ENCODE measurements around the gene NSDHL.
A peak's percentile ranks its signal among the peaks of the same experiment; 100 is the strongest.
"Not testable (repeated sequence)": the region's sequence is repeated elsewhere in the genome, so short reads cannot be mapped to it uniquely, and the experiment has no call there.

The NSDHL gene

GRCh38 chrX:152830312-152831305 lies at the start of gene NSDHL, which contains the start of gene CETN2:
Gene NSDHL, plus strand, starts transcription at chrX:152831063. Its CDS starts 15,262 bp downstream, at chrX:152846325.
Gene CETN2, minus strand, starts transcription at chrX:152830757. Its CDS starts 47 bp downstream, at chrX:152830710.
- peak; percentile 83 for DNase-seq

DNA sequence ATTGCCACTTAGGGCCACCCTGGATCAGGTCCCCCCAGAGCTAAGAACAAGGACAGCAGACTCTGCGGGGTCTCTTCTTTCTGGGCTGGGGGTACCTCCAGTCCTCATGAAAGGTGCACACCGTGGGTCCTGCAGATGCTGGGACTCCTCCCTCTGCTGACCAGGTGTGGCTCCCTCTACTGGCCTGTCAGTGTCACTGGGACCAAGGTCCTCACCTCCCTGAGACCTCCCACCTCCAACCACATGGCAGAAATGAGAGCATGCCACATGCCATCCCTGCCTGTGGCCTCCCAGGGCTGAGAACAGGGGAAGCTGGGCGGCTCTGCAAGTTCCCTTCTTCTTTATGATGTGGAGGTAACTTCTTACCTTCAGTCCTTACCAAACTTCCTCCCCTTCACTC lies 43.8 kb upstream of the NSDHL start:
- DNase-seq = not testable (repeated sequence)

GRCh38 chrX:152798945-152799344 lies 31.9 kb upstream of the NSDHL start:
- no peak for DNase-seq

GRCh38 chrX:152806035-152806434 lies 24.8 kb upstream of the NSDHL start:
- DNase-seq = no peak

- no peak for DNase-seq
Observed at GRCh38 chrX:152810403-152810802, 20.5 kb upstream of the NSDHL start.

DNA sequence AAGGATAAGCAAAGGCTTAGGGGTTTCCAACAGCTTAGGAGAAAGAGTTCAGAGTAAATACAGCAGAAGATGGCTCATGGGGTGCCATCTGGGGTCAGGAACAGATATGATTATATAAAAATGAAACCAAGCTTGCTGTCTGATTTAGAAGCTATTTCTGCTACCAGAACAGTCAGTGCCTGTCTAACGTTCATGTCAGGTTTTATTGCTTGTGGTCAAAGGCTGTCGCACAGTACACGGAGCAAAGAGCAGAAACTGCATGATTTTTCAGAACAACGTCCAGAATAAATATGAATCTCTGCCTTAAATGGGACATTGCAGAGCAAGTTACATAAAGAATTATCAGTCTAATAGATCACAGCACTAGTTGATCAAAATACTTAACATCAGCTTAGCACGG lies 17.7 kb upstream of the NSDHL start:
- DNase-seq = no peak

GRCh38 chrX:152814048-152814447 lies 16.8 kb upstream of the NSDHL start:
- DNase-seq = no peak

- no peak for DNase-seq
Observed at GRCh38 chrX:152817078-152817764, 13.6 kb upstream of the NSDHL start.

- DNase-seq = no peak
Observed at GRCh38 chrX:152818356-152818755, 12.5 kb upstream of the NSDHL start.

- no peak for DNase-seq
Observed at GRCh38 chrX:152819266-152819665, 11.6 kb upstream of the NSDHL start.

- no peak for DNase-seq
Observed at GRCh38 chrX:152819732-152820131, 11.1 kb upstream of the NSDHL start.

- DNase-seq = no peak
Observed at GRCh38 chrX:152821145-152821765, 9.6 kb upstream of the NSDHL start.

GRCh38 chrX:152822383-152823086 lies 8.3 kb upstream of the NSDHL start:
- no peak for DNase-seq

- DNase-seq = no peak
Observed at GRCh38 chrX:152823657-152824056, 7.2 kb upstream of the NSDHL start.

DNA sequence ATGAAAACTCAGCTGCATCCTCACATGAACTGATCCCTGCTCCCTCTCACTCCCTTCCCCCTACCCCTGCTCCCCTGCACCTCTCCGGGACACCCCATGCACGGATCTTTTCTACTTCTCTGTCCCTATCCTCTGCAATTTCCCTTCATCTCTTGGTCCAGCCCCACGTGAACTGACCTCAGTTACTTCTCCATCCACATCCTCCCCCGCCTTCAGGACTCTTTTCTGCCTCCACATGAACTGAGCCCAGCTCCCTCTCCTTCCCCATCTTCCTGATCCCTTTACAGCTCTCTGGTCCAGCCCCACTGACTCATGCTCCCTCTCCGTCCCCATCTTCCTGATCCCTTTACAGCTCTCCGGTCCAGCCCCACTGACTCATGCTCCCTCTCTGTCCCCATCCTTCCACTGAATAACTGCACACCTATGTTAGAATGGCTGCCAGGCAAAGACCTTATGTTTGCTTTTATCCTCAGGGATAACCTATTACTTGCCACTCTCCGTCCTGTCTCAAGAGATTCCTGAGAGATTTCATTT lies 6.0 kb upstream of the NSDHL start:
- DNase-seq = no peak

- DNase-seq = no peak
Observed at GRCh38 chrX:152831391-152831790, 528 bp downstream of the NSDHL start.

GRCh38 chrX:152832520-152832919 lies 1.7 kb downstream of the NSDHL start:
- no peak for DNase-seq

- no peak for DNase-seq
Observed at GRCh38 chrX:152833378-152833777, 2.5 kb downstream of the NSDHL start.

DNA sequence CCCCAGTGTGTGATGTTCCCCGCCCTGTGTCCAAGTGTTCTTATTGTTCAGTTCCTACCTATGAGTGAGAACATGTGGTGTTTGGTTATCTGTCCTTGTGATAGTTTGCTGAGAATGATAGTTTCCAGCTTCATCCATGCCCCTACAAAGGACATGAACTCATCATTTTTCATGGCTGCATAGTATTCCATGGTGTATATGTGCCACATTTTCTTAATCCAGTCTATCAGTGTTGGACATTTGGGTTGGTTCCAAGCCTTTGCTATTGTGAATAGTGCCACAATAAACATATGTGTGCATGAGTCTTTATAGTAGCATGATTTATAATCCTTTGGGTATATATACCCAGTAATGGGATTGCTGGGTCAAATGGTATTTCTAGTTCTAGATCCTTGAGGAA lies 4.6 kb downstream of the NSDHL start:
- DNase-seq = not testable (repeated sequence)

- no peak for DNase-seq
Observed at GRCh38 chrX:152842772-152843338, 12.0 kb downstream of the NSDHL start.

- no peak for DNase-seq
Observed at GRCh38 chrX:152843852-152844251, 13.0 kb downstream of the NSDHL start.

GRCh38 chrX:152844256-152844655 lies 13.4 kb downstream of the NSDHL start:
- DNase-seq = no peak

Data from DMS79 (cell line).